KMS-11 (cell line): Measurements from ENCODE around the gene IFFO2.

ENCODE experiments used
- H2AFZ ChIP-seq: fragments of 200-600 bp; sonication (generic); 2 replicates; pipeline ENCODE4 v1.6.1; 2016; ENCODE audit warnings: antibody characterized with exemption, mixed run types, low read depth
- H3K27ac ChIP-seq: fragments of 200-600 bp; sonication (generic); 2 replicates; pipeline ENCODE4 v1.6.1; 2016; ENCODE audit warnings: mild to moderate bottlenecking, mixed run types
- H3K27me3 ChIP-seq: fragments of 200-600 bp; sonication (generic); 2 replicates; pipeline ENCODE4 v1.6.1; 2017; ENCODE audit warnings: mild to moderate bottlenecking, low read depth, mixed run types, moderate library complexity; ENCODE audit not compliant: insufficient read depth
- H3K36me3 ChIP-seq: fragments of 200-600 bp; sonication (generic); 2 replicates; pipeline ENCODE4 v1.6.1; 2017; ENCODE audit warnings: mild to moderate bottlenecking, mixed run types; ENCODE audit not compliant: insufficient read depth
- H3K4me1 ChIP-seq: fragments of 200-600 bp; sonication (generic); 2 replicates; pipeline ENCODE4 v1.6.1; 2016; ENCODE audit warnings: mild to moderate bottlenecking, low read depth, mixed run types; ENCODE audit not compliant: poor library complexity, severe bottlenecking
- H3K4me2 ChIP-seq: fragments of 200-600 bp; sonication (generic); 2 replicates; pipeline ENCODE4 v1.7.0; 2016; ENCODE audit warnings: mild to moderate bottlenecking, mixed run types
- H3K4me3 ChIP-seq: fragments of 200-600 bp; sonication (generic); IDR thresholded peaks from 2 replicates; pipeline ENCODE4 v1.6.1; 2017; ENCODE audit warnings: low read depth, low read length, mixed read lengths; ENCODE audit not compliant: insufficient read depth
- H3K79me2 ChIP-seq: fragments of 200-600 bp; sonication (generic); 2 replicates; pipeline ENCODE4 v1.6.1; 2016; ENCODE audit warnings: low read depth, mixed run types; ENCODE audit not compliant: insufficient read depth
- H3K9ac ChIP-seq: fragments of 200-600 bp; sonication (generic); 2 replicates; pipeline ENCODE4 v1.6.1; 2016; ENCODE audit warnings: mild to moderate bottlenecking, mixed run types
- H4K20me1 ChIP-seq: fragments of 200-600 bp; sonication (generic); 2 replicates; pipeline ENCODE4 v1.6.1; 2016; ENCODE audit warnings: mild to moderate bottlenecking, mixed run types; ENCODE audit not compliant: insufficient read depth
- CTCF ChIP-seq: fragments of 200-600 bp; sonication (generic); conservative IDR thresholded peaks from 2 replicates; pipeline ENCODE4 v1.6.1; 2017; ENCODE audit warnings: low read depth, mild to moderate bottlenecking, antibody characterized with exemption, low read length, moderate library complexity, mixed read lengths

Gene IFFO2

GRCh38 chr1:18928406-18928805 lies 28.1 kb downstream of the IFFO2 start:
- Histone ChIP-seq H3K27me3 (peaks cover 4% of the 10 kb centered on the region; the same call in 1 of the 2 replicates), H3K4me2 (no peak overlapping the region), H3K79me2 (no peaks in the 10 kb centered on the region), H3K4me3 (no peak overlapping the region), H3K9ac (no peak overlapping the region), H3K36me3 (no peaks in the 10 kb centered on the region), H3K27ac (no peak overlapping the region), H2AFZ (no peak overlapping the region), H4K20me1 (no peaks in the 10 kb centered on the region), H3K4me1 (no peaks in the 10 kb centered on the region)
- TF ChIP-seq CTCF, result no peak

GRCh38 chr1:18927654-18928272 lies 28.7 kb downstream of the IFFO2 start:
- H3K27me3 ChIP-seq, result peaks cover 4% of the 10 kb centered on the region; the same call in 1 of the 2 replicates
- H3K9ac ChIP-seq, result no peak overlapping the region
- no peak overlapping the region for H3K27ac ChIP-seq
- H3K36me3 ChIP-seq, result no peaks in the 10 kb centered on the region
- no peak overlapping the region for H3K4me3 ChIP-seq
- TF ChIP-seq CTCF, result no peak
- no peaks in the 10 kb centered on the region for H3K79me2 ChIP-seq
- no peaks in the 10 kb centered on the region for H4K20me1 ChIP-seq
- H2AFZ ChIP-seq, result no peak overlapping the region
- H3K4me1 ChIP-seq, result no peaks in the 10 kb centered on the region
- H3K4me2 ChIP-seq, result no peak overlapping the region

- no peaks in the 10 kb centered on the region for H3K36me3 ChIP-seq
- H3K9ac ChIP-seq, result peak overlapping the region; percentile 9; the same call in 1 of the 2 replicates
- no peak overlapping the region for H2AFZ ChIP-seq
- H3K79me2 ChIP-seq, result no peaks in the 10 kb centered on the region
- H3K4me1 ChIP-seq, result no peaks in the 10 kb centered on the region
- peak overlapping the region; percentile 24; the same call in 1 of the 2 replicates for H3K27ac ChIP-seq
- H3K27me3 ChIP-seq, result peaks cover 4% of the 10 kb centered on the region; the same call in 1 of the 2 replicates
- no peaks in the 10 kb centered on the region for H4K20me1 ChIP-seq
- H3K4me2 ChIP-seq, result 0 out of 2 replicates have a peak overlapping the region, but pooled peaks have one; percentile 17
- TF ChIP-seq CTCF, result no peak
- H3K4me3 ChIP-seq, result no peak overlapping the region
Measured at GRCh38 chr1:18927082-18927653, 29.3 kb downstream of the IFFO2 start.

GRCh38 chr1:18926315-18927081 lies 30.0 kb downstream of the IFFO2 start:
- peaks cover 4% of the 10 kb centered on the region; the same call in 1 of the 2 replicates for H3K27me3 ChIP-seq
- TF ChIP-seq CTCF, result no peak
- no peaks in the 10 kb centered on the region for H3K79me2 ChIP-seq
- peak overlapping the region; percentile 24; the same call in 1 of the 2 replicates for H3K27ac ChIP-seq
- H3K36me3 ChIP-seq, result no peaks in the 10 kb centered on the region
- peak overlapping the region; percentile 9; the same call in 1 of the 2 replicates for H3K9ac ChIP-seq
- 0 out of 2 replicates have a peak overlapping the region, but pooled peaks have one; percentile 17 for H3K4me2 ChIP-seq
- H3K4me1 ChIP-seq, result no peaks in the 10 kb centered on the region
- no peaks in the 10 kb centered on the region for H4K20me1 ChIP-seq
- no peak overlapping the region for H2AFZ ChIP-seq
- H3K4me3 ChIP-seq, result no peak overlapping the region
